ENCODE results near the gene SYT5. TPM values are rescaled to one million over a fixed set of nuclear protein-coding genes. Genes with fewer than 3 reads are reported as not detected.

The SYT5 gene
- polyA plus RNA-seq, 3 donors = not detected

DNA sequence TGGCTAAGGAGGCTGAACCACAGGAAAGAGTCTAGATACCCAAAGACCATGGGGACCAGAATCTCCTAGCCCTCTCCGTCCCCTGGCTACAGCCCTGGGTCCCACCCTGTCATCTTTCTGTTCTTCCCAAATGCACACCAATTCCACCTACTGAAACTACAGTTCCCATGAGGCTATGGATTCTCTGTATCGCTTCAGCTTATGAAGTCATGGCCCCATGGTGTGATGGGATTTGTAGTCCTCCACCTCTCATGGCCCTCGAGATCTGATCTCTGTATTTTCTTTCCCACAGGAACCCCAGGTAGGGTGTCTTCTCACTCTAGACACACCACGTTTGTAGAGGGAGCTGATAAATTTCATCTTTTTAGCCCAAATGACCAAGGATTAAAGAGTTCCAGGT lies 17.4 kb upstream of the SYT5 start:
- Mint-ChIP-seq H3K4me1 (peaks cover 6% of the 10 kb centered on the region), H3K36me3 (no peaks in the 10 kb centered on the region), H3K9me3 (no peaks in the 10 kb centered on the region), H3K4me3 (no peak overlapping the region), H3K27me3 (ENCODE audit: low read depth in 3 of 3) (peaks cover 7 to 32% (median 17%) of the 10 kb centered on the region in 3 donors), H3K27ac (no peak overlapping the region)
- TF ChIP-seq, protein P1, sequence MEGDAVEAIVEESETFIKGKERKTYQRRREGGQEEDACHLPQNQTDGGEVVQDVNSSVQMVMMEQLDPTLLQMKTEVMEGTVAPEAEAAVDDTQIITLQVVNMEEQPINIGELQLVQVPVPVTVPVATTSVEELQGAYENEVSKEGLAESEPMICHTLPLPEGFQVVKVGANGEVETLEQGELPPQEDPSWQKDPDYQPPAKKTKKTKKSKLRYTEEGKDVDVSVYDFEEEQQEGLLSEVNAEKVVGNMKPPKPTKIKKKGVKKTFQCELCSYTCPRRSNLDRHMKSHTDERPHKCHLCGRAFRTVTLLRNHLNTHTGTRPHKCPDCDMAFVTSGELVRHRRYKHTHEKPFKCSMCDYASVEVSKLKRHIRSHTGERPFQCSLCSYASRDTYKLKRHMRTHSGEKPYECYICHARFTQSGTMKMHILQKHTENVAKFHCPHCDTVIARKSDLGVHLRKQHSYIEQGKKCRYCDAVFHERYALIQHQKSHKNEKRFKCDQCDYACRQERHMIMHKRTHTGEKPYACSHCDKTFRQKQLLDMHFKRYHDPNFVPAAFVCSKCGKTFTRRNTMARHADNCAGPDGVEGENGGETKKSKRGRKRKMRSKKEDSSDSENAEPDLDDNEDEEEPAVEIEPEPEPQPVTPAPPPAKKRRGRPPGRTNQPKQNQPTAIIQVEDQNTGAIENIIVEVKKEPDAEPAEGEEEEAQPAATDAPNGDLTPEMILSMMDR (IDR thresholded peaks at IDR 0.05) = no peak
- no peak overlapping the region for H3K9ac ChIP-seq (ENCODE audit: insufficient read depth, low read length, poor library complexity, severe bottlenecking)
- H3K27me3 ChIP-seq (ENCODE audit: control insufficient read depth in 2 of 2, insufficient read depth in 2 of 2, low read length in 2 of 2) = no peaks in the 10 kb centered on the region
- H3K9me3 ChIP-seq (replicated peaks in 1 of 2; ENCODE audit: control insufficient read depth in 1 of 2, insufficient read depth in 1 of 2, low read length in 2 of 2) = no peaks in the 10 kb centered on the region
- no peak overlapping the region for H3K4me3 ChIP-seq (replicated peaks in 1 of 3; ENCODE audit: low read depth in 2 of 3, low read length in 3 of 3)
- H3K36me3 ChIP-seq (replicated peaks in 1 of 2; ENCODE audit: control insufficient read depth in 1 of 2, insufficient read depth in 2 of 2, low read length in 2 of 2) = no peaks in the 10 kb centered on the region
- H3K79me2 ChIP-seq (ENCODE audit: insufficient read depth, low read length) = no peaks in the 10 kb centered on the region
- DNase-seq = no peak
- no peaks in the 10 kb centered on the region for H3K4me1 ChIP-seq (ENCODE audit: control insufficient read depth in 1 of 2, insufficient read depth in 2 of 2, low read length in 2 of 2)
- intact Hi-C loops (cut with micrococcal nuclease) = no loop called here
- no peaks in the 10 kb centered on the region for H4K20me1 ChIP-seq (ENCODE audit: insufficient read depth, low read length)
- no peak overlapping the region for H2AFZ ChIP-seq (ENCODE audit: insufficient read depth, low read depth, low read length, poor library complexity, severe bottlenecking)
- H3K4me2 ChIP-seq (replicated peaks; ENCODE audit: extremely low read depth, low read length, poor library complexity, severe bottlenecking) = no peak overlapping the region
- no peak overlapping the region for H3K27ac ChIP-seq (ENCODE audit: low read depth in 1 of 2, low read length in 2 of 2)
- WGBS (ENCODE audit: insufficient coverage) = no CpG with 5 or more reads among the region's 4 CpGs

DNA sequence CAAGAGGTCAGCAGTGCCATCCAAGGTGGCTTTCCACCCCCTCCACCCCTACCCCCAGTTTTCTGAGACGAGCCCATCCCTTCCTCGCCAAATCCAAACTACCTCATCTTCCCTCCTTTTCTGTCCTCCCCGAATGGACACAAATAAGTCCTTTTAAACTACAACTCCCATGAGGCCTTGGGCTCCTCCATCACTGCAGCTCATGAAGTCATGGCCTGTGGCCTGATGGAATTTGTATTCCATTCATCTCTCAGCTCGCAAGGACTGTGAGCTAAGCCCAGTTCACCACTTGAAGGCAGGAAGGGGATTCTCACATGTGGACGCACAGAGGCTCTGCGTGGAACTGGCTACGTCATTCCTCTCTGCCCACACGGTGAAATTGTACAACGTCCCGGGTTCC lies 16.7 kb upstream of the SYT5 start:
- H3K4me3 Mint-ChIP-seq = no peak overlapping the region
- H3K4me3 ChIP-seq (replicated peaks in 1 of 3; ENCODE audit: low read depth in 2 of 3, low read length in 3 of 3) = no peak overlapping the region
- no peaks in the 10 kb centered on the region for H3K4me1 ChIP-seq (ENCODE audit: control insufficient read depth in 1 of 2, insufficient read depth in 2 of 2, low read length in 2 of 2)
- H3K9ac ChIP-seq (ENCODE audit: insufficient read depth, low read length, poor library complexity, severe bottlenecking) = no peak overlapping the region
- H3K36me3 Mint-ChIP-seq = no peaks in the 10 kb centered on the region
- H3K4me1 Mint-ChIP-seq = peaks cover 6% of the 10 kb centered on the region
- 96% methylated on average over 10 of the region's 10 CpGs for WGBS (ENCODE audit: insufficient coverage)
- no peaks in the 10 kb centered on the region for H3K36me3 ChIP-seq (replicated peaks in 1 of 2; ENCODE audit: control insufficient read depth in 1 of 2, insufficient read depth in 2 of 2, low read length in 2 of 2)
- H3K9me3 Mint-ChIP-seq = no peaks in the 10 kb centered on the region
- H4K20me1 ChIP-seq (ENCODE audit: insufficient read depth, low read length) = no peaks in the 10 kb centered on the region
- no peak overlapping the region for H3K27ac ChIP-seq (ENCODE audit: low read depth in 1 of 2, low read length in 2 of 2)
- H3K9me3 ChIP-seq (replicated peaks in 1 of 2; ENCODE audit: control insufficient read depth in 1 of 2, insufficient read depth in 1 of 2, low read length in 2 of 2) = no peaks in the 10 kb centered on the region
- intact Hi-C loops (cut with micrococcal nuclease) = no loop called here
- peaks cover 9 to 32% (median 17%) of the 10 kb centered on the region in 3 donors for H3K27me3 Mint-ChIP-seq (ENCODE audit: low read depth in 3 of 3)
- no peak overlapping the region for H3K27ac Mint-ChIP-seq
- H3K27me3 ChIP-seq (ENCODE audit: control insufficient read depth in 2 of 2, insufficient read depth in 2 of 2, low read length in 2 of 2) = no peaks in the 10 kb centered on the region
- H3K4me2 ChIP-seq (replicated peaks; ENCODE audit: extremely low read depth, low read length, poor library complexity, severe bottlenecking) = no peak overlapping the region
- TF ChIP-seq, protein P1 (IDR thresholded peaks at IDR 0.05) = no peak
- DNase-seq = no peak
- no peak overlapping the region for H2AFZ ChIP-seq (ENCODE audit: insufficient read depth, low read depth, low read length, poor library complexity, severe bottlenecking)
- H3K79me2 ChIP-seq (ENCODE audit: insufficient read depth, low read length) = no peaks in the 10 kb centered on the region
